ENCODE data around the gene CIB4. TPM values are rescaled to one million over a fixed set of nuclear protein-coding genes. Genes with fewer than 3 reads are reported as not detected.

The CIB4 gene
- total RNA-seq, 1 donor from 2014 or later: not detected

DNA sequence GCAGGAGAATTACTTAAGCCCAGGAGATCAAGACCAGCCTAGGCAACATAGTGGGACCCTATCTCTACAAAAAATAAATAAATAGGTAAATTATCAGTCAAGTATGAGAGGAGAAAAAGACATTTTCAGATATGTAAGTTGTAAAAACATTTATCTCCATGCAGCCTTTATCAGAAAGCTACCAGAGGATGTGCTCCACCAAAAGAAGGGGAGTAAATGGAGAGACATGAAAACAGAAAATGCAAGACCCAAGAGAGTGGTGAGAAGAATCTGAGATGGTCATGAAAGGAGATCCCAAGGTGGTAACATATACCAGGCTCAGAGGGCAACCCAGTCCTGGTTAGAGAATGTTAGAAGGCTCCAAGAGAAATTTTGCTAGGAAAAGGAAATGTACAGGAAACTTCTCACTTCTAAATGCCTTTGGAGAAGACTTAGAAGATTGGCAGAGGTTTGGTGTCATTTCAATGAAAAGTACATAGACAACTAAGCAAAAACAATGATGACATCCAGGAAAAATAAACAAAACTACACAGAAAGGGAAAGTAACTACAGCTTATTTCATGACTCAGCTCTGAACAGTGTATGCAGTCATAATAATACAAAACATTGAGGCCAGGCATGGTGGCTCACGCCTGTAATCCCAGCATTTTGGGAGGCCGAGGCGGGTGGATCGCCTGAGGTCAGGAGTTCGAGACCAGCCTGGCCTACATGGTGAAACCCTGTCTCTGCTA lies 19.5 kb downstream of the CIB4 start:
- no peak for DNase-seq

DNA sequence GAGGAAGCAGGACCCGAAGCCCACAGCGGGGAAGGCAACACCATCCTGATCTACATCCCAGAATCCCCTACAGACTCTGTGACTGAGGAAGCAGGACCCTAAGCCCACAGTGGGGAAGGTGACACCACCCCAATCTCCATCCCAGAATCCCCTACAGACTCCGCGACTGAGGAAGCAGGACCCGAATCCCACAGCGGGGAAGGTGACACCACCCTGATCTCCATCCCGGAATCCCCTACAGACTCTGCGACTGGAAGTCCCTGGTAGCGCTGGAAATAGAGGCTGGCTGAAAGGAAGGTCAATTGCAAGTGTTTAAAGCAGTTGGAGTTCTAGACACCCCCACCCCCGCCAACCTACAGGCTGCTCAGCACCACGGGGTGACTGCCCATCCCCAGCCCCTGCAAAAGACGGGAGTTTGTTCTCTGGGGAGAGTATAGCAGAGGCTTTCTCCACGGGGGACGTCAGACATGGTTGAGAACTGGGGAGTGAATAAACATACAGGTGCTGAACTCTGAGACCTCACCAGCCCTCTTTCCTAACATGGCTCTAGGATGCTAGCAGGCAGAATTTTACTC lies 21.0 kb downstream of the CIB4 start:
- no peak for DNase-seq

DNA sequence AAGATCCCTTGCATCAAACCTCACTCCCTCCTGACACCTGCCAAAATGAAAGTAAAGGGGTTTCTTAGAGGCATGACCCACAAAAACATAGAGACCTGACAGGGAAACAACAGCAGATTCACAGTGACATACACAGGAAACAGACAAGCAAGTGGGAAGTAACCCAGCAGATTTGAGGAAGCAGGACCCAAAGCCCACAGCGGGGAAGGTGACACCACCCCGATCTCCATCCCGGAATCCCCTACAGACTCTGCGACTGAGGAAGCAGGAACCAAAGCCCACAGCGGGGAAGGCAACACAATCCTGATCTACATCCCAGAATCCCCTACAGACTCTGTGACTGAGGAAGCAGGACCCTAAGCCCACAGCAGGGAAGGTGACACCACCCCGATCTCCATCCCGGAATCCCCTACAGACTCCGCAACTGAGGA lies 21.6 kb downstream of the CIB4 start:
- DNase-seq: no peak

DNA sequence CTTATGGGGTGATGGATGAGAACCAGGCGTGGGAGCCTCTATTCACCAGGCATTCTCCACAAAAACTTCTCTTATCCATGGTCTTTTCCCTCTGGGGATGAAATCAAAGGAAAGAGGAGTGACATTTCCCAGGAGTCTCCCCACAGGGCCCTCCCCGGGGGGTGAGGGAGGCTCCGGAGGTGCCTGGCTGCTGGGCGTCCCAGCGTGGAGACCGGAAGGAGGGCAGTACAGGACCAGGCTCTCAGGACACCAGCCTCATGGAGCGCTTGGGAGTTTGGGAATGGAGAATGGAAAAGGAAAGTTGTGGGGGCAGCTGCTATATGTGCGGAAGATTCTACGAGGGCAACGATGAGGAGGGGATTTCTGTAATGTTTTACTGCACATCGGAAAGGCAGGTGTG lies 22.1 kb downstream of the CIB4 start:
- no peak for DNase-seq

DNA sequence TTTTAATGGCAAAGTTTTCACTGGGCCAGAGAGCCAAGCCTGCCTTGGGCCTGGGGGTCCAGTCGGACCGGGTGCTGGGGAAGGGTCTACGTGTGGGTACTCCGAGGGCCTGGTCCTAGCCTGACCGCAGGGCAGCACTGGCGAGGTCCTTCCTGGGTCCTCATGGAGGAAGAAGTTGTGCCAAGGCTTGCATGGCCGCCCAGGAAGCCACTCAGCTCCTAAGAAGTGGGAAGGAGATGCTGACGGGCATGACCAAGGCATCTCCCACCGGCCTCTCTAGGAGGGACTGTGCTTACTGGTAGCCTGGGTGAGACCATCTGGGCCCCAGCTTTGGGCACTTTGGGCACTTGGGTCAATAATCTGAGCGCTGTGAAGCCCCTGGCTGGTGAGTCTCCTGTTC lies 22.6 kb downstream of the CIB4 start:
- DNase-seq: no peak

DNA sequence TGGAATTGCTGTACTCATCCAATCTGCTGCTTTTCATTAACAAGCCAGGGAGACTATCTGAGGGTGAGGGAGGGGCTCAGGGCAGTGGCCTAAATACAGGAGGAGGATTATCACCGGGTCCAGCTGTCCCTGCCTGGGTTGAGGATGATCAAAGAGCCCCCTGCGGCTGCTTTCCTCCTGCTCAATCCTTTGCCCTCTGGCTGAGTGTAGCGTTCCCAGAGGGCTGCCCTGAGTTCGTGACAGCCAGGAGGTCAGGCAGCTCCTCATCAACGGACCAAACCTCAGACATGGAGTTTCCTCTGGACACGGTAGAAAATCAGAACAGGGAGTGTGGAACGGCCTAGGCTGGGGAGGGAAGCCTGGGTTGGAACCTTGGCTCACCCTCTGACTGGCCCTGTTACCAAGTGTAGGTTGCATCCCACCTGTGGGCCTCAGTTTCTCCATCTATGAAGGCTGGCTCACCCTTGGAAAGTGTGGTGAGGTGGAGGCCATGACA lies 23.5 kb downstream of the CIB4 start:
- DNase-seq: no peak

DNA sequence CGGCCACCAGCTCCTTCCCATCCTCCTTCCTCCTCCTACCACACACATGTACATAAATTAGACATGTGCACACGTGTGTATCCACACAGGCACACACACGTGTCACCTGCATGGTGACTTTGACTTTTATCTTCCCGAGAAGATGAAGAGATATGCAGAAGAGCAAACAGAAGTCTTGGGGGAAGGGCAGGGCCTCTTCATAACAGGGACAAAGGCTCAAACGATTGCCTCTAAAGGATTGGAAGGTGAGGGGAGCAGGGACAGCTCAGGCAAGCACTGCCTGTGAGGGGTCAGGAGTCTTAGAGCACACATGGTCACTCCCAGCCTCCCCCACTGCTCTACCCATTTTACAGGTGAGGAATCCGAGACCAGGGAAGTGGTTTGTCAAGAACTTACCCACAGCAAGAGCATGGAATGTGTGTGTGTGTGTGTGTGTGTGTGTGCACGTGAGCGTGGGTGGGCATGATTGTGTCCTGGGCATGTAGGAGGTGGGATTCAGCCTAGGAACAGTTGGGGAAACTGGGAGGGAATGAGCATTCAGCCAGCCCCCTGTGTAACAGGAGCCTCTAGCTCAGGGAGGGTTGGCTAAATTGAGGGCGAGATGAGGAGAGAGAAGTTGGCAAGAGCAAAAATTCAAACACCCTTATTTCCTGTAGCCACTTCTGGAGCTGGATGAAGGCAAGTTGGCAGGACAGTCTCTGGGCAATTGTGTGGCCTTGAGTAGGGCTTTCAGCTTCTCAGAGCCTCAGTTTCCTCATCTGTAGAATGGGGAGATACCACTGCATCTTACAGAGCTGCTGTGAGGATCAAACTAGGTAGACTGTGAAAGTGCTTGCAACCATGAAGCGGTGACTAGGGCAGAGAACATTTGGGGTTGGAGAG lies 24.2 kb downstream of the CIB4 start:
- no peak for DNase-seq

DNA sequence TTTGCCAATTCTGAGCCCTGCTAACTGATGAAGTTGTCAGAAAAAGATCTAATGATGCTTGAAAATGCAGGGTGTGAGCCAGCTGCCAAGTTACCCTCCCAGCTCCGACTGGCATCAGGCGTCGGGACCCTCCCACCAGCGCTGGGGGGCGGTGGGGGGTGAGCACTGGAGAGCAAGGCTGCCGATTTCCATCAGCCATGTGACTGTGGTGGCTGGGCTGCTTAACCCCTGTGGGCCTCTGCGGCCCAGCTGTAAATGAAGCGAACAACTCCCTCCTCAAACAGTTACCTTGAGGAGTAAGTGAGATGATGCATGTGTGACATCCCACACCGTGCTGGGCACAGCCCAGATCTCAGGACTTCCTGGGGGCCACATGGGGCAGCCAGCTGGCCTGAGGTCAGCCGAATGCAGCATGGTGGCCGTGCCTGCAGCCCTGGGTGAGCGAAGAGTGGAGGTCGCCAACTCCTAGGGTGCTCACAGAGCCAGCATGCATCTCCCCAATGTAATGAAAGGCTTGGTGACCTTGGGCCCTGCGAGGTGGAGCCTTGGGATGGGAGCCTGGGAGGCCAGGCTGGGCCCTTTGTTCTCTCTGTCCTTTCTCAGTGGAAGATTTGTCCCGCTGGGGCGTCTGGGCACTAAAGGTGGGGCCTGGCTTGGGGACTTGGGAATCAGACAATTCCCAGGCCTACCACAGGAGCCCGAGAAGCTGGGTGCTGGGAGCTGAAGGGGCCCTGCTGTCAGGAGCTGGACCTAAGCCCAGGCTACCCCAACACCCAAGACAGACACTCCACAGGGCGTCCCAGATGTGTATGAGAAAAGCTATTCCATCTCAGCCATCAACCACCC lies 25.1 kb downstream of the CIB4 start:
- DNase-seq: no peak

DNA sequence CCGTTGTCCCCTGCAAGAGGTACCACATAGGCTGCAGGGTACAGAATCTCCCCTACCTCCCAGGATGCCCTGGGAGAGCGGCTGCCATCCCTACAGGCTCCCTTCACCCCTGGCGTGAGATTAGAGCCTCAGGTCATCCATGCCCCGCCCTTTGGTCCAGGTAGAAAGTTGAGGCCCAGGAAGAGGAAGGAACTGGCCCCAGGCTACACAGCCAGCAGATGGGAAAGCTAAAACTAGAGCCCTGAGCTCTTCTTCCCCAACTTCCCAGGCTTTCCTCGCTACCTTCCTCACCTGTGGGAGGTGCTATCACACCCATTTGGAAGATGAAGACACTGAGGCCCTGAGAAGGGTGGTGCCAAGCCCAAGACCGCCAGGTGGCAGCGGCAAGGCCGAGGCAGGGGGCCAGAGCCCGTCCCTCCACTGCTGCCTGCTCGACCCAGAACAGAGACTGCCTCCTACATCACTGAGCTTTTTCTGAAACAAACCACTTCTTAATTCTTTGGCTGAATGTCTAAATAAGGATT lies 25.8 kb downstream of the CIB4 start:
- no peak for DNase-seq

DNA sequence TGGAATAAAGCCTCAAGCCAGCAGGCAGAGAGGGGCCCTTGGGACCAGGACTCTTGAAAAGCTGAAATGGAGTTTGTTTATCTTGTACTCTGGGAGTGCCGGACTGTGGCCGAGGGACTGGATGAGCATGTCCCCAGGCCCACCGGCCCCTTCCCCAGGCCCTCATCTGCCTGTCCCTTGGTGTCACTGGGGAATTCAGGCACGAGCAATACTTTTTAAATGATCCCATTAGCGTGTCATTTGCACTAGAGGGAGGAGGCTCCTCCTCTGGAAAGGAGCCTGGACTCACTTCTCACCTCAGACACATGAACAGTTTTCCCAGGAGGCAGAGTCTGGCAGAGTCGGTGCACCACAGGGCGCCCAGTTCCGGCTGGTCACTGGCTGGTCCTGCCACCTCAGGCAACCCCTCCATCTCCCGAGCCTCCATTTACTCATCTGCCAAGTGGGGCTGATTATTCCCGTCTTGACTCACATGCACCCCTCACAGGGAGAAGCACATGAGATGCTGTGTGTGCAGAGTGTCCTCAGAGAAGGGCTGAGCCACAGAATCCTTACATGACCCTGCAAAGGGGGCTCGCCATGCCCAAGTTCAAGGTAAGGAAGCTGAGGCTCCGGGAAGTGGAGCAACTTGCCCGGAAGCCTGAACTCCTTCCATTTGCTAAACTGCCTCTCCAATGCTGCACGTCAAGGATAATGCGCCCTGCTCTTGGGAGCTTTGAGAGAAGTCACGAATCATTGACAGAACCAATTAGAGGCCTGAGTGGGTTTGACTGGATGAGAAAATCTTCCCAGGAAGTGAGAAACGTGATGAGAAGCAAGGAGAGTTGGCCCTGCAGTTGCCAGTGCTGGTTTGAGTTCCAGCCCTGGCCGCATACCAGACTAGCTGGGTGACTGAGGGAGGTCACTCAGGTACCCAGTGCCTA lies 26.7 kb downstream of the CIB4 start:
- no peak for DNase-seq

DNA sequence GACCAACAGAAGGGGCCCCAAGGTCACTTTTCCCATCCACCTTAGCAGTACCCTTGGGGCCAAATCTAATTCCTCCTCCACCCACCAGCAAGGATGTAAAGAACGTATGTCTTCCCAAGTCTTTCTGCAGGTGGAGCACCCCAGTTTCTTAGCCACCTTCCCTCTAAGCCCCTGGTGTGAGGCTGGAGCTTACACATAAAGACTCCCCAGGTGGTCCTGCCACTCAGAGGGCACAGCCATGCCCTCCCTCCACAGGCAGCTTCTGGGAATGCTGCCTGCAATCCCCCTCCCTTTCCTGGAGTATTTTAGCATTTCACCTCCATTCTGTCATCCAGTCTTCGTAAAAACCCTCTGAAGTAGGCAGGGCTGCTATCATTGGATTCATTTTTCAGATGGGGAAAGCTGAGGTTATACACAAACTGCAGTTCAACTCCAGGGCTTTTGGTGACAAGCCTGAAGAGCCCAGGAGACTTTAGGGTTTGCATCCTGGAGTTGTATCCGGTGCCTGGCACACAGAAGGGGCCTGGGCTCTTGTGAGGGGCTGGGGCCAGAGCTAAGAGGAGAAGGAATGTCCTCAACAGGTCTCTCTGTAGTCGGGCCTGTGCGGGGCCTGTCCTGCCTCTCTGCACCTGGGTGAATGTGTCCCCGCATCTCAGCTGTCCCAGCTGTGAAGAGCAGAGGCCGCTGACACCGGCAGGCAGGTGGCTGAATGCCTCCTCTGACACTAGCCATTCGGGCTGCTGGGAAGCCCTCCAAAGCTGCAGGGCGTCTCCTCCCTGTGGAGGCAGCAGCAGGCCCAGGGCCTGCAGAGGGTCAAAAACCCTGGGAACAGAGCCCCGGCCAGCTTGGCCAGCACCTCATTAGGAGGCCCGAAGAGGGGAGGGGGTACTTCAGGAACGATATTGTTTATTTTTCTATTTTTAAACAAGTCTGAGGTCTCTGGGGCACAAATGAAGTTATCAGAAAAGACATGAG lies 27.6 kb downstream of the CIB4 start:
- DNase-seq: no peak

DNA sequence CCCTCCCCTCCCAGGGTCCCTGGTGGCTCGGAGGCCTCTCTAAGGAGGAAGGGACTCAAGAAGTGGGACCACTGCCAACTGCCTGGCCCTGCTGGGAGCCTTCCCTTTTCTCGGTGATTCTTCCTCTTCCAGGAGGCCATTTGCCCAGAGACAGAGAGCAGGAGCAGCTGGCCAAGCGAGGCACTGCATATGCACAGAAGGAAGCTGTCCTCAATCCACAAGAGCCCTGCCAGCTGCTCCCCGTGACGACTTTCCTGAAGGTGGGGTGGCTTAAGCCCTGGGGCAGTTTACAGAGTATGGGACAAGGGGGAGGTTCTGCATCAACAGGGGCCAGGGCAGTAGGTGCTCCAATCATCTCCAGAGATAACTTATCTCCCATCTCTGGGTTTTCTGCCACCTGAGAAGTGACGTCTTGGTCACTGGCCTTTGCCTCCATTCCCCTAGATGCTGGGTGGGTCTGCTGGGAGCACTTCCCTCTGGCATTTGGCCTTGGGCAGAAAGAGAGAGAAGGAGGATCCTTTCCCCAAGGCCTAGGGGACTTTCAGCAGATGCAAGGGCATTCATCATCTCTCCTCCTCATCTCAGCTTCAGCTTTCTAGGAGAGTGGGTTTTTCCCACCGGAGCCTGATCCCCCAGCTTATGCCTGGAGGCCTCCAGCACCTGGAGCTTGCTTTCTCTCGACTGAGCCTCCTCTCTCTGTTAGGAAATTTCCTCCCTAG lies 28.5 kb downstream of the CIB4 start:
- DNase-seq: no peak

DNA sequence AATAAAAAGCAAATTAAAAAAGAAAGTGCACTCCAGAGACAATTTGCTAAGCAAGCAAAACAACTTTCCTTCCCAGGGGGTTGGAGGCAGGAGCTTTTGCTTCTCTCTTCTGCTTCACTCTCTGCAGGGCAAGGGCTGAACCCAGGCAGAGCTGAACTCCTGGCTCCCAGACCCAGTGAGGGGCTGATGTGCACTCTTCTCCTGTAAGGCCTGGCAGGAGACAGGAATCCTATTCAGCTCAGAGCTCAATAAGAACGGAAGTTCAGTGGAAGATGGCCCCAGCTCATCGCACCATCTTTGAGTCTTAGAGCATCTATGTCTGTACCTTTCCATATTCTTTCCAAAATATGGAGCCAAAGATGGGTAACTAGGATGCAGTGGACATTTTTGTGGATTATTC lies 29.1 kb downstream of the CIB4 start:
- DNase-seq: no peak

DNA sequence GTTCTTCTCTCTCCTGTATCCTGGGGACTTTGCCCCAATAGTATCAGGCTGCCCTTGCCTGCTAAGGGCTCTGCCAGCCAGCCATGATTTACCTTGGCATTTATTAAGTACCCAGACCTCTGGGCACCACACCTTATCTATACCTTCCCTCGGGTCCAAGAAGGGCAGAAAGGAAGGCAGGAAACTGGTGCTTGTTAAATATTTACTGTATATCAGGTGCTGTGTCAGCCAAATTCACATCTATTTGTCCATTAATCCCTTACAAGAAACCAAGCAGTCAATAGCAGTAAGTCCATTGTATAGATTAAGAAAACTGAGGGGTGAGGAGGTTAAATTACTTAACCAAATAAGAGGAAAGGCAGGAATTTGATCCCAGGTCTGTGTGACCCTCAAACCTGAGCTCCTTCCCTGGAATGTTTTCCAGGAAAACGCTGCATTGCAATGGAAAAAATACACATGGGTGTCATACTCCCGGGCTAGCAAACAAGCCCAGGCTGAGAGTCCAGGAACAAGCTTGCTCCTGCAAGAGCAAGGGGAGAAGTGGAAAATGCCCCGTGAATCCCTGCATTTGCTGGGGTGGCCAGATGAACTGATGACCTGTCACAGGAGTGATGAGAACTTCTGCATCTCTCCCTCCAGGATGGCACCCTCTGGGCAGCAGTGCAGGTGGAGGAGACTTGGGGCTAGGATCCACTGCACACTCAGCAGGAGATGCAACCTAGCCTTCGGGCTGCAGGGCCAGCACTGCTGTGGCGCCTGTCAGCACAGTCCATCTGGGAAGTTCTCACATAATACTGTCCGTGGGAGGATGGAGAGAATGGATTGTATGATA lies 30.4 kb downstream of the CIB4 start:
- DNase-seq: no peak

DNA sequence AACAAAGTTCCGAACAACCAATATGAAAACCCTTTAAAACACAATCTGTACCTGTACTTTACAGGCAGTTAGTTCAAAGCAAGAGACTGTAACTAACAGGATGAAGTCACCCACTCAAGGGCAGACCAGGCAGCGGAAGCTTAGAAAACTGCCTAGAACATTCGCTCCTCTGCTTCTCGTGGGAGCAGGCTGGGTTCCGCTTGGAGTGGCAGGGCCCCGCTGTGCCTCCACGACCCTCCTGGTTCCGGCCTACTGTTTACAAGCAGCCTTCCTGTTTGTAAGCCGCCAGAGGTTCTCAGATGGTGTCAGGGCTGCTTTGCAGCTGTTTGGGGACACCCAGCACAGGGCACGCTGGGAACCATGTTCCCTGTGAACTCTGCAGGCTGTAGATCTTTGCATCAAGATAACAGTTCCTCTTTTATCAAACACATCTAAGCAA lies 31.3 kb downstream of the CIB4 start:
- DNase-seq: no peak

DNA sequence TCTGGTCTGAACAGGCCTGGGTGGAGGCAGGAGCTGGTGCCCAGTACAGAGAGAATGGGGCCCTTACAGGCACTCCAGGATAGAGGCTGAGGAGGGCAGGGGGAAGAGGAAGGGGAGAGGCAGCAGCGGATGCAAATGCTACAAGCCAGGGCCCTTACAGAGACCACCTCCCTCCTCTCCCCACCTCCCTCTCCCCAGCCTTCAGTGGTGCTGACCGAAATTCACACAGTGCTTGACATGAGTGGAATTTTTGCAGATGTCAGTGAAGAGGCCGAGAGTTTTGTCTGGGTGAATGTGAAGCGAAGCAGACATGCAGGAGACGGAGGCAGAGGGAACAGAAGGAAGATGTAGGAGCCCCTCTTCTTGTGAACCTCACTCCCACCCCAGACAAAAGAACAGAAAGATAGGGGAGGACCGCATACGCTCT lies 31.9 kb downstream of the CIB4 start:
- DNase-seq: no peak

DNA sequence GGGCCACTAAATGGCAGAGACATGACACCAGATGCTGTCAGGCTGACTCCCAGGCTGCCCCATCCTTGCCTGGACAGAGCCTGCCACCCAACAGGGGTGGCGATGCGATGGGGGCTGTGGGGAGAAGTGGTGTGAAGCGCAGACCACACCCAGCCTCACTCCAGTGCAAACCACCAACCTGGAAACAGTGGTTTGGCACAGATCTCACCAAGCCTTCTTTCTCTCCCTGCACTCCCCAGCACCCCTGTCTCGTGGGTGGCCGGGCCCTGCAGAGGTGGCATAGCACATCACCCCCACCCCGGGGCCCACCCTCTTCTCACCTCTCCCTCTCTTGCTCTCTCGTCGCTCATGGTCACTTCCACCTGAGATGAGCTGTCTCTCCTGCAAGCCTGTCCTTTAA lies 32.6 kb downstream of the CIB4 start:
- no peak for DNase-seq

DNA sequence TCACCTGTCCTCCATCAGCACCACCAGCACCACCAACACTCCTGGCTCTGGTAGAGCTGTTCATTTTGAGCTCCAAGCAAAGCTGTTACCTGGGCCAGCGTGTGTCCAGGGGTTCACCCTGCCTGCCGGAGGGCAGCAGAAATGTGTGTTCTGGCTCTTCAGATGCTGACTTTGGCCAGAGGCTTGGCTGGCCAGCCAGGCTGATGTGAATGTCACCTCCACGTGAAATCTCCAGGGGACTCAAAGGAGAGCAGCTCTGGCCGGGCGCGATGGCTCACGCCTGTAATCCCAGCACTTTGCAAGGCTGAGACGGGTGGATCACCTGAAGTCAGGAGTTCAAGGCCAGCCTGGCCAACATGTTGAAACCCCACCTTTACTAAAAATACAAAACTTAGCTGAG lies 33.5 kb downstream of the CIB4 start:
- DNase-seq: no peak
